Measurements from ENCODE around the gene PIM3.

GRCh38 chr22:49962751-49963646 lies 2.4 kb downstream of the PIM3 start:
- TF ChIP-seq, protein P1, sequence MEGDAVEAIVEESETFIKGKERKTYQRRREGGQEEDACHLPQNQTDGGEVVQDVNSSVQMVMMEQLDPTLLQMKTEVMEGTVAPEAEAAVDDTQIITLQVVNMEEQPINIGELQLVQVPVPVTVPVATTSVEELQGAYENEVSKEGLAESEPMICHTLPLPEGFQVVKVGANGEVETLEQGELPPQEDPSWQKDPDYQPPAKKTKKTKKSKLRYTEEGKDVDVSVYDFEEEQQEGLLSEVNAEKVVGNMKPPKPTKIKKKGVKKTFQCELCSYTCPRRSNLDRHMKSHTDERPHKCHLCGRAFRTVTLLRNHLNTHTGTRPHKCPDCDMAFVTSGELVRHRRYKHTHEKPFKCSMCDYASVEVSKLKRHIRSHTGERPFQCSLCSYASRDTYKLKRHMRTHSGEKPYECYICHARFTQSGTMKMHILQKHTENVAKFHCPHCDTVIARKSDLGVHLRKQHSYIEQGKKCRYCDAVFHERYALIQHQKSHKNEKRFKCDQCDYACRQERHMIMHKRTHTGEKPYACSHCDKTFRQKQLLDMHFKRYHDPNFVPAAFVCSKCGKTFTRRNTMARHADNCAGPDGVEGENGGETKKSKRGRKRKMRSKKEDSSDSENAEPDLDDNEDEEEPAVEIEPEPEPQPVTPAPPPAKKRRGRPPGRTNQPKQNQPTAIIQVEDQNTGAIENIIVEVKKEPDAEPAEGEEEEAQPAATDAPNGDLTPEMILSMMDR (IDR thresholded peaks at IDR 0.05; ENCODE audit: borderline replicate concordance, extremely low read depth, low read length, poor library complexity, severe bottlenecking), result no peak
- no peak for TF ChIP-seq EZH2 (IDR thresholded peaks at IDR 0.05; ENCODE audit: borderline replicate concordance, low read depth, low read length, severe bottlenecking)
